Measurements from ENCODE around the gene SGMS1.

DNA sequence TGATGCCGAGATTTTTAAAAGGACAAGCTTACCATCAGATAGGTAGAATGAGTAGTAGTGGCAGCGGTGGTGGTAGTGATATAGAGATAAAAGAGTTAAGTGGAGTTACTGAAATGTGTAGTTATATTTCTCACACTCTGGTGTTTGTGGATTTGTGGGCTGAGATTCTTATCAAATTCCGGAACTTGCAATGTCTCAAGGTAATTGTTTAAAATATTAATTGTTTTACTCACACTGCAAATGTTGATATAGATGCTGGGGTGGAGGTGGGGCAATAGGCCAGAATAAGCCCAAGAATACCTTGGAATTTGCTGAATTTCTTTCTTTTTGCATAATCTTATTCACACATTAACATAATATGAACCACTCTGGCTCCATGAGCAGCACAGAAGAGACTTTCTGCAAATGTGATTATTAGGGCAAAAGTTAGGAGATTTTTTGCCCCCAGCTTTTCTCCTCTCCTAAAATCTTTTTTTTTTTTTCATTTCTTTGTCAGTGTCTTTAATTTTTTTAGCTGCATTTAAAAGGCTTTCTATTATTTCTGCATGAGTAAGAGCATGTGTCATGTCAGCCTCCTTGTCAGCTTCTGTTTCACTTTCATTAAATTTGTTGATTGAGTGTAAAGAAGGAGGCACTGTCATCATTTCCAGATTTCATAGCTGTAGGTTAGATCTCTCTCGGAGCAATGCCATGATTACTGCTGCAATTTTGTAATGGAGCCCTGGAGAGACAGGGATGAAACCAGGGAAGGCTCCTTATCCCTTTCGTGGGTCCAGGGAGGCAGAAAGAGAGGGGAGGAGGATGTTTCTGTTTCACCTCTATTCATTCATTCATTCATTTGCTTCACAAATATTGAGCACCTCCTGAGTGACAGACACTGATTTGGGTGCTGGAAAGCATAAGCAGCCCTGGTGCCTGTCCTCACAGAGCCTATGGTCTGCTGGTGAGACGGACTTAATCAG lies 13.1 kb upstream of the SGMS1 start:
- TF ChIP-seq, protein P1, sequence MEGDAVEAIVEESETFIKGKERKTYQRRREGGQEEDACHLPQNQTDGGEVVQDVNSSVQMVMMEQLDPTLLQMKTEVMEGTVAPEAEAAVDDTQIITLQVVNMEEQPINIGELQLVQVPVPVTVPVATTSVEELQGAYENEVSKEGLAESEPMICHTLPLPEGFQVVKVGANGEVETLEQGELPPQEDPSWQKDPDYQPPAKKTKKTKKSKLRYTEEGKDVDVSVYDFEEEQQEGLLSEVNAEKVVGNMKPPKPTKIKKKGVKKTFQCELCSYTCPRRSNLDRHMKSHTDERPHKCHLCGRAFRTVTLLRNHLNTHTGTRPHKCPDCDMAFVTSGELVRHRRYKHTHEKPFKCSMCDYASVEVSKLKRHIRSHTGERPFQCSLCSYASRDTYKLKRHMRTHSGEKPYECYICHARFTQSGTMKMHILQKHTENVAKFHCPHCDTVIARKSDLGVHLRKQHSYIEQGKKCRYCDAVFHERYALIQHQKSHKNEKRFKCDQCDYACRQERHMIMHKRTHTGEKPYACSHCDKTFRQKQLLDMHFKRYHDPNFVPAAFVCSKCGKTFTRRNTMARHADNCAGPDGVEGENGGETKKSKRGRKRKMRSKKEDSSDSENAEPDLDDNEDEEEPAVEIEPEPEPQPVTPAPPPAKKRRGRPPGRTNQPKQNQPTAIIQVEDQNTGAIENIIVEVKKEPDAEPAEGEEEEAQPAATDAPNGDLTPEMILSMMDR (IDR thresholded peaks at IDR 0.05; ENCODE audit: low read depth, low read length, poor library complexity, severe bottlenecking), result no peak
- no peak for TF ChIP-seq EZH2phosphoT487 (IDR thresholded peaks at IDR 0.05; ENCODE audit: borderline replicate concordance, low read length)

Data from DOHH2 (cell line).